Measurements from ENCODE around the gene ZNF446. TPM values are rescaled to one million over a fixed set of nuclear protein-coding genes. Genes with fewer than 3 reads are reported as not detected.
A peak's percentile ranks its signal among the peaks of the same experiment; 100 is the strongest.

ZNF446 gene
- total and polyA plus RNA-seq, 4 donors: 6.4 to 26.1 (median 10.1) TPM

DNA sequence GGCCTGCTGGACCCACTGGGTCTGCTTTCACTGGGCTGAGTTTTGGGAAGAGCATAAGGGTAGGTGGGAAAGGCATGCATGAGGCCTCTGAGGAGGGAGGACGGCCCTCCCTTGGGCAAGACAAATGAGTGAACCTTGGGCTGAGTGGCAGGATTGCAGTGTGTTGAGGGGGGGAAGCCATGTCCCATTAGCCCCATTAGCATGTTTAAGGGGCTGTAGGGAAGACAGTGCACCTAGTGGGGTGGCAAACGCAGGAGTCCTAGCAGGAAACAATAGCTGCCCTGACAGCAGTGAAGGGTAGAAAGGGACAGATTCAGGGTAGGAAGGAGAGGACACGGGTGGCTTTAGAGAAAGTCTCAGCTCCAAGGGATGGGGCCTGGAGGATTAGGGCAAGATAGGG lies 46.6 kb downstream of the ZNF446 start:
- H3K27me3 ChIP-seq (ENCODE audit: control insufficient read depth in 1 of 2, insufficient read depth in 2 of 2, low read length in 1 of 2): no peaks in the 10 kb centered on the region
- H3K36me3 ChIP-seq (ENCODE audit: control insufficient read depth in 1 of 2, insufficient read depth in 2 of 2, low read length in 1 of 2): no peaks in the 10 kb centered on the region
- ATAC-seq (ENCODE audit: low FRiP score) (no peak), DNase-seq (peak in 1 of 2 donors; percentile 13)
- no peak overlapping the region for H3K27ac ChIP-seq (ENCODE audit: low read depth in 1 of 2, low read length in 2 of 2)
- H3K9me3 ChIP-seq (ENCODE audit: control insufficient read depth, low read length): no peaks in the 10 kb centered on the region
- no peak overlapping the region for H3K4me3 ChIP-seq (ENCODE audit: low read length in 2 of 2)
- intact Hi-C loops (cut with DNase I): no loop called here
- H3K4me1 ChIP-seq (ENCODE audit: control insufficient read depth in 1 of 2, insufficient read depth in 2 of 2, low read length in 2 of 2): no peaks in the 10 kb centered on the region
- WGBS, 2 donors: 74 to 78% methylated on average over 3 of the region's 3 CpGs

DNA sequence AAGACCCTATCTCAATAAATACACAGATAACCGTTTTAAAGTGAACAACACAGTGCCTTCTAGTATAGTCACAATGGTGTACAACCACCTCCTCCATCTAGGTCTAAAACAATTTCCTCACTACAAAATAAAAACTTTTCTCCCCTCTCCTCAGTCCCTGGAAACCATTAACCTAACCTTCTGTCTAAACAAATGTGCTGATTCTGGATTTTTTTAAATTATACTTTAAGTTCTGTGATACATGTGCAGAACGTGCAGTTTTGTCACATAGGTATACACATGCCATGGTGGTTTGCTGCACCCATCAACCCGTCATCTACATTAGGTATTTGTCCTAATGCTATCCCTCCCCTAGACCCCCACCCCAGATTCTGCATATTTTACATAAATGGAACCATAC lies 53.3 kb downstream of the ZNF446 start:
- WGBS, 2 donors: 71 to 74% methylated on average over 3 of the region's 3 CpGs

More for the DNA sequence above, 53.3 kb downstream of the ZNF446 start:
- H3K9me3 ChIP-seq (ENCODE audit: control insufficient read depth, low read length): no peaks in the 10 kb centered on the region
- intact Hi-C loops (cut with DNase I): no loop called here
- H3K4me1 ChIP-seq (ENCODE audit: control insufficient read depth in 1 of 2, insufficient read depth in 2 of 2, low read length in 2 of 2): no peaks in the 10 kb centered on the region
- H3K27me3 ChIP-seq (ENCODE audit: control insufficient read depth in 1 of 2, insufficient read depth in 2 of 2, low read length in 1 of 2): no peaks in the 10 kb centered on the region
- ATAC-seq (ENCODE audit: low FRiP score) (no peak), DNase-seq (no peak)
- no peak overlapping the region for H3K4me3 ChIP-seq (ENCODE audit: low read length in 2 of 2)
- H3K36me3 ChIP-seq (ENCODE audit: control insufficient read depth in 1 of 2, insufficient read depth in 2 of 2, low read length in 1 of 2): no peaks in the 10 kb centered on the region
- H3K27ac ChIP-seq (ENCODE audit: low read depth in 1 of 2, low read length in 2 of 2): no peak overlapping the region

Other genes starting within 250 kb of the ZNF446 start
- gene ZNF544, start 247.4 kb upstream of the ZNF446 start, total RNA-seq: 10 to 100 TPM; 16.5 to 26.2 TPM
- gene ZNF544, start 247.4 kb upstream of the ZNF446 start, polyA plus RNA-seq: 10 to 100 TPM; 11.2 to 15.4 TPM
- gene ZNF8, start 197.4 kb upstream of the ZNF446 start, total RNA-seq: 1 to 10 TPM; 5.9 to 7.8 TPM
- gene ZNF8, start 197.4 kb upstream of the ZNF446 start, polyA plus RNA-seq: 1 to 10 TPM in 1 of 2 donors, under 1 TPM in 1; 0.38 to 1.9 TPM
- 10 to 100 TPM; 33.6 to 34.3 TPM for gene ERVK3-1, start 171.0 kb upstream of the ZNF446 start, total RNA-seq
- gene ERVK3-1, start 171.0 kb upstream of the ZNF446 start, polyA plus RNA-seq: 10 to 100 TPM; 26.4 to 48.1 TPM
- 1 to 10 TPM; 2.2 to 3.1 TPM for gene ZSCAN22, start 149.4 kb upstream of the ZNF446 start, total RNA-seq
- gene ZSCAN22, start 149.4 kb upstream of the ZNF446 start, polyA plus RNA-seq: under 1 TPM; 0.25 to 0.43 TPM
- 10 to 100 TPM in 1 of 2 donors, 1 to 10 TPM in 1; 9.7 to 11.3 TPM for gene A1BG, start 122.9 kb upstream of the ZNF446 start, total RNA-seq
- gene A1BG, start 122.9 kb upstream of the ZNF446 start, polyA plus RNA-seq: 10 to 100 TPM; 21.5 to 81.6 TPM
- gene ZNF497, start 113.6 kb upstream of the ZNF446 start, total RNA-seq: under 1 TPM; 0.32 to 0.87 TPM
- under 1 TPM in 1 of 2 donors, not detected in 1; 0.79 TPM for gene ZNF497, start 113.6 kb upstream of the ZNF446 start, polyA plus RNA-seq
- gene ZNF837, start 95.3 kb upstream of the ZNF446 start, total RNA-seq: 1 to 10 TPM in 1 of 2 donors, under 1 TPM in 1; 0.65 to 1.8 TPM
- 1 to 10 TPM in 1 of 2 donors, under 1 TPM in 1; 0.75 to 1.2 TPM for gene ZNF837, start 95.3 kb upstream of the ZNF446 start, polyA plus RNA-seq
- 100 to 1,000 TPM; 609 to 674 TPM for gene RPS5, start 89.1 kb upstream of the ZNF446 start, total RNA-seq
- 1,000 to 10,000 TPM; 1,453 to 1,636 TPM for gene RPS5, start 89.1 kb upstream of the ZNF446 start, polyA plus RNA-seq
- not detected for gene RNF225, start 80.7 kb upstream of the ZNF446 start, total RNA-seq
- gene RNF225, start 80.7 kb upstream of the ZNF446 start, polyA plus RNA-seq: not detected
- gene ZNF584, start 67.7 kb upstream of the ZNF446 start, total RNA-seq: 10 to 100 TPM; 11.8 to 13.4 TPM
- 10 to 100 TPM in 1 of 2 donors, under 1 TPM in 1; 0.75 to 10.3 TPM for gene ZNF584, start 67.7 kb upstream of the ZNF446 start, polyA plus RNA-seq
- 1 to 10 TPM; 4.5 to 5.4 TPM for gene ZNF132, start 36.2 kb upstream of the ZNF446 start, total RNA-seq
- 1 to 10 TPM in 1 of 2 donors, under 1 TPM in 1; 0.38 to 1.4 TPM for gene ZNF132, start 36.2 kb upstream of the ZNF446 start, polyA plus RNA-seq
- gene ZNF324B, start 24.7 kb upstream of the ZNF446 start, total RNA-seq: 1 to 10 TPM; 4.6 to 5.7 TPM
- 1 to 10 TPM; 1.5 to 2.3 TPM for gene ZNF324B, start 24.7 kb upstream of the ZNF446 start, polyA plus RNA-seq
- gene ZNF324, start 9.3 kb upstream of the ZNF446 start, total RNA-seq: 10 to 100 TPM; 10.8 to 14.1 TPM
- gene ZNF324, start 9.3 kb upstream of the ZNF446 start, polyA plus RNA-seq: 1 to 10 TPM; 2.3 to 4.6 TPM
- gene SLC27A5, start 35.6 kb downstream of the ZNF446 start, total RNA-seq: 1 to 10 TPM; 8.1 to 9.8 TPM
- gene SLC27A5, start 35.6 kb downstream of the ZNF446 start, polyA plus RNA-seq: 10 to 100 TPM; 12.5 to 24.6 TPM
- gene ZBTB45, start 43.5 kb downstream of the ZNF446 start, total RNA-seq: 10 to 100 TPM; 12.2 to 15.6 TPM
- 1 to 10 TPM; 3.0 to 8.1 TPM for gene ZBTB45, start 43.5 kb downstream of the ZNF446 start, polyA plus RNA-seq
- 100 to 1,000 TPM; 167 to 179 TPM for gene TRIM28, start 67.7 kb downstream of the ZNF446 start, total RNA-seq
- gene TRIM28, start 67.7 kb downstream of the ZNF446 start, polyA plus RNA-seq: 100 to 1,000 TPM in 1 of 2 donors, 10 to 100 TPM in 1; 76.5 to 210 TPM
- gene CHMP2A, start 78.8 kb downstream of the ZNF446 start, total RNA-seq: 10 to 100 TPM; 94.9 to 99.8 TPM
- gene CHMP2A, start 78.8 kb downstream of the ZNF446 start, polyA plus RNA-seq: 100 to 1,000 TPM; 186 to 208 TPM
- 10 to 100 TPM; 47.5 to 57.7 TPM for gene UBE2M, start 82.3 kb downstream of the ZNF446 start, total RNA-seq
- gene UBE2M, start 82.3 kb downstream of the ZNF446 start, polyA plus RNA-seq: 10 to 100 TPM; 47.1 to 51.2 TPM
- 10 to 100 TPM; 17.7 to 31.9 TPM for gene MZF1, start 97.0 kb downstream of the ZNF446 start, total RNA-seq
- gene MZF1, start 97.0 kb downstream of the ZNF446 start, polyA plus RNA-seq: 10 to 100 TPM in 1 of 2 donors, 1 to 10 TPM in 1; 6.3 to 81.5 TPM

Data from aorta (tissue), 5 donors.